ENCODE measurements around the gene MSLN.

GRCh38 chr16:817001-817906, 56.7 kb downstream of the MSLN start:
- no peak for TF ChIP-seq CTCF (IDR thresholded peaks at IDR 0.05)
- TF ChIP-seq POLR2A (IDR thresholded peaks at IDR 0.05), result no peak

Data from tibial nerve (tissue), 3 donors.